Colonic mucosa (tissue), 4 donors: ENCODE data around the gene HIPK2. TPM values are rescaled to one million over a fixed set of nuclear protein-coding genes. Genes with fewer than 3 reads are reported as not detected.

ENCODE experiments used
- DNase-seq: peaks from one replicate; pipeline ENCODE4 v3.0.0-alpha.2; 2020
- H3K27ac ChIP-seq: fragments of 200-600 bp; one replicate; pipeline ENCODE4 v1.8.0; 2021
- H3K27me3 ChIP-seq: fragments of 200-600 bp; one replicate; pipeline ENCODE4 v1.8.0; 2021
- H3K36me3 ChIP-seq: fragments of 200-600 bp; one replicate; pipeline ENCODE4 v1.8.0; 2021
- H3K4me1 ChIP-seq: fragments of 200-600 bp; one replicate; pipeline ENCODE4 v1.8.0; 2021; ENCODE audit warnings: mild to moderate bottlenecking
- H3K4me3 ChIP-seq: fragments of 200-600 bp; one replicate; pipeline ENCODE4 v1.8.0; 2021
- H3K9ac ChIP-seq, 2 donors: one replicate each; pipeline ENCODE4 v1.7.0; 2013; ENCODE audit warnings: control low read depth in 2 of 2, low read depth in 2 of 2, low read length in 2 of 2
- H3K9me3 ChIP-seq: fragments of 200-600 bp; one replicate; pipeline ENCODE4 v1.8.0; 2021
- CTCF ChIP-seq: fragments of 200-600 bp; IDR thresholded peaks from one replicate; pipeline ENCODE4 v1.8.0; 2022; ENCODE audit warnings: antibody characterized with exemption, mild to moderate bottlenecking
- intact Hi-C: fragments of 100-400 bp; cut with DNase I; formaldehyde crosslinking; loops from one replicate; pipeline ENCODE4 v1.14.1; 2022
- total RNA-seq, 2 donors: library from RNA; stranded (reverse); fragmentation: NEBNext Ultra II Directional in 1 of 2; extraction: Animal tissue kit (Norgen Biotek cat#: 25700) in 1 of 2; gene quantifications; one replicate each; pipeline ENCODE4 v1.2.1, GENCODE V29; 2021
- donor health status: healthy.
- donor health status: DM: no; HTN: no; CAD: no.
- donor health status: DM: no; HTN: no; CAD: no.

The HIPK2 gene
- total RNA-seq, 2 donors from 2014 or later: 25.3 to 28.4 TPM

- Histone ChIP-seq H3K27me3 (no peaks in the 10 kb centered on the region), H3K9me3 (no peaks in the 10 kb centered on the region), H3K4me1 (no peaks in the 10 kb centered on the region), H3K27ac (no peak overlapping the region), H3K9ac (no peak overlapping the region), H3K4me3 (no peak overlapping the region), H3K36me3 (no peaks in the 10 kb centered on the region)
- DNase-seq: no peak
- no peak for TF ChIP-seq CTCF
- intact Hi-C loops: loop anchor here (5.0 kb wide), 1 partner anchor 116 kb away; no protein-coding TSS in a partner anchor
Measured at GRCh38 chr7:139623518-139623917, 154.3 kb downstream of the HIPK2 start.

- no peaks in the 10 kb centered on the region for H3K9me3 ChIP-seq
- H3K4me3 ChIP-seq: no peak overlapping the region
- DNase-seq: peak; percentile 68
- H3K27me3 ChIP-seq: no peaks in the 10 kb centered on the region
- peak; percentile 76 for TF ChIP-seq CTCF
- peaks cover 8% of the 10 kb centered on the region for H3K36me3 ChIP-seq
- H3K9ac ChIP-seq: no peak overlapping the region
- intact Hi-C loops: loop anchor here (5.0 kb wide), 1 partner anchor 114 kb away; no protein-coding TSS in a partner anchor
- no peaks in the 10 kb centered on the region for H3K4me1 ChIP-seq
- H3K27ac ChIP-seq: no peak overlapping the region
Measured at GRCh38 chr7:139620676-139621344, 157.0 kb downstream of the HIPK2 start.

- no peak overlapping the region for H3K9ac ChIP-seq
- peaks cover 8% of the 10 kb centered on the region for H3K36me3 ChIP-seq
- no peak for DNase-seq
- TF ChIP-seq CTCF: no peak
- H3K4me1 ChIP-seq: no peaks in the 10 kb centered on the region
- no peak overlapping the region for H3K27ac ChIP-seq
- intact Hi-C loops: no loop called here
- no peaks in the 10 kb centered on the region for H3K9me3 ChIP-seq
- H3K27me3 ChIP-seq: no peaks in the 10 kb centered on the region
- no peak overlapping the region for H3K4me3 ChIP-seq
Measured at GRCh38 chr7:139619367-139619657, 158.5 kb downstream of the HIPK2 start.

DNA sequence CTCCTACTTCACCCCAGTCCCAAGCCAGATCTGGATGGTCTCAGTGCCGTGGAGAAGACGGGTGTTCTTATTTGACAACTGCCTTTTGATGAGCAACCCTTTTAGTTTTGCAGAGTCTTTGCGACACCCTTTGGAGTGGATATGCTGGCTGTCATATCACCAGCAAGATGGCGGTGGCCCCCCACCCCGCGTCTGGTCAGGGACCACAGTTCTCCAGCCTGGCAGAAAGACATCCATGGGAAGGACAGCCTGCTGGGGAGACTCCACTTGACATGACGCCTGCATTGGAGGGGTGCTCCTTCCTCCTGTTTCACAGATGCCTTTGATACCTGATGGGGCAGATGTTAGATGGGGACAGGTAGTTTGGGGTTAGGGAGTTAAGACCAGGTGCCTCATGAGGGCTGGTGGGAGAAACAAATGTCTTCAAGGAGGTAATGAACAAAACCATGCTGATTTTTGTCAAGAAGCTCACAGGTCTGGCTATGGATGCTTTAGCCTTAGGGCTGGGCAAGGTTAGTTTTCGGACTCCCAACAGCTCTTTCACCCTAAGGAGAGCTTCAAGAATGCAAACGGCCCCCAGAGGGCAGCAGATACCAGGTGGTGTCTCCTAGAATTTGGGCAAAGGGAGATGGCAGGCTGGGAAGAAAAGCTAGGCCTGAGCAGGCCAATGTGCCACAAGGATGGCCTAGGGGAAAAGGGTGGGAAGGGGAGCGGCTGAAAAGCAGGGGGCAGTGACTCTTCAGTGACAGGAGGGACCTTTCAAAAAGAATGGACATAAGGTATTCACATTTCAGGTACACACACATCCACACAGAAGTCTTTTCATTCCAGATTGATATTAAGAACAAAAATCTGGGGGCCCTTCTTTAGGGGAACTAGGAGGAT is 159.1 kb downstream of the HIPK2 start:
- intact Hi-C loops: no loop called here
- peak; percentile 19 for TF ChIP-seq CTCF
- peaks cover 8% of the 10 kb centered on the region for H3K36me3 ChIP-seq
- no peaks in the 10 kb centered on the region for H3K27me3 ChIP-seq
- DNase-seq: peak; percentile 35
- no peak overlapping the region for H3K9ac ChIP-seq
- no peak overlapping the region for H3K27ac ChIP-seq
- H3K4me3 ChIP-seq: no peak overlapping the region
- no peaks in the 10 kb centered on the region for H3K9me3 ChIP-seq
- no peaks in the 10 kb centered on the region for H3K4me1 ChIP-seq

- no peak overlapping the region for H3K9ac ChIP-seq
- intact Hi-C loops: no loop called here
- no peak overlapping the region for H3K27ac ChIP-seq
- no peak overlapping the region for H3K4me3 ChIP-seq
- H3K4me1 ChIP-seq: no peaks in the 10 kb centered on the region
- no peak for DNase-seq
- H3K9me3 ChIP-seq: no peaks in the 10 kb centered on the region
- peaks cover 8% of the 10 kb centered on the region for H3K36me3 ChIP-seq
- TF ChIP-seq CTCF: no peak
- H3K27me3 ChIP-seq: no peaks in the 10 kb centered on the region
Measured at GRCh38 chr7:139617074-139617473, 160.7 kb downstream of the HIPK2 start.
